ENCODE results near the gene NPFF. TPM values are rescaled to one million over a fixed set of nuclear protein-coding genes. Genes with fewer than 3 reads are reported as not detected.
"Not testable (repeated sequence)": the region's sequence is repeated elsewhere in the genome, so short reads cannot be mapped to it uniquely, and the experiment has no call there.

Gene NPFF
- total and polyA plus RNA-seq, 4 donors, result 5.1 to 14.4 TPM; not detected in 2

- WGBS, 2 donors, result 82 to 83% methylated on average over 4 of the region's 4 CpGs
- Histone ChIP-seq H3K36me3 (ENCODE audit: control insufficient read depth in 1 of 2, insufficient read depth in 2 of 2, low read length in 1 of 2) (peaks cover 5% of the 10 kb centered on the region in 2 donors), H3K9me3 (ENCODE audit: control insufficient read depth, low read length) (no peaks in the 10 kb centered on the region), H3K27me3 (ENCODE audit: control insufficient read depth in 1 of 2, insufficient read depth in 2 of 2, low read length in 1 of 2) (no peaks in the 10 kb centered on the region), H3K4me1 (ENCODE audit: control insufficient read depth in 1 of 2, insufficient read depth in 2 of 2, low read length in 2 of 2) (no peaks in the 10 kb centered on the region), H3K27ac (ENCODE audit: low read depth in 1 of 2, low read length in 2 of 2) (no peak overlapping the region), H3K4me3 (ENCODE audit: low read length in 2 of 2) (no peak overlapping the region)
- no peak for ATAC-seq (ENCODE audit: low FRiP score)
- DNase-seq, result no peak
- intact Hi-C loops (cut with DNase I), result no loop called here
Observed at GRCh38 chr12:53483979-53484377, 23.3 kb downstream of the NPFF start.

- H3K36me3 ChIP-seq (ENCODE audit: control insufficient read depth in 1 of 2, insufficient read depth in 2 of 2, low read length in 1 of 2), result peaks cover 5 to 6% of the 10 kb centered on the region in 2 donors
- intact Hi-C loops (cut with DNase I), result no loop called here
- no peaks in the 10 kb centered on the region for H3K27me3 ChIP-seq (ENCODE audit: control insufficient read depth in 1 of 2, insufficient read depth in 2 of 2, low read length in 1 of 2)
- H3K4me3 ChIP-seq (ENCODE audit: low read length in 2 of 2), result no peak overlapping the region
- no peaks in the 10 kb centered on the region for H3K9me3 ChIP-seq (ENCODE audit: control insufficient read depth, low read length)
- H3K4me1 ChIP-seq (ENCODE audit: control insufficient read depth in 1 of 2, insufficient read depth in 2 of 2, low read length in 2 of 2), result no peaks in the 10 kb centered on the region
- DNase-seq (no peak), ATAC-seq (ENCODE audit: low FRiP score) (no peak)
- no peak overlapping the region for H3K27ac ChIP-seq (ENCODE audit: low read depth in 1 of 2, low read length in 2 of 2)
- WGBS, 2 donors, result 67 to 69% methylated on average over 9 of the region's 9 CpGs
Observed at GRCh38 chr12:53483225-53483978, 23.9 kb downstream of the NPFF start.

DNA sequence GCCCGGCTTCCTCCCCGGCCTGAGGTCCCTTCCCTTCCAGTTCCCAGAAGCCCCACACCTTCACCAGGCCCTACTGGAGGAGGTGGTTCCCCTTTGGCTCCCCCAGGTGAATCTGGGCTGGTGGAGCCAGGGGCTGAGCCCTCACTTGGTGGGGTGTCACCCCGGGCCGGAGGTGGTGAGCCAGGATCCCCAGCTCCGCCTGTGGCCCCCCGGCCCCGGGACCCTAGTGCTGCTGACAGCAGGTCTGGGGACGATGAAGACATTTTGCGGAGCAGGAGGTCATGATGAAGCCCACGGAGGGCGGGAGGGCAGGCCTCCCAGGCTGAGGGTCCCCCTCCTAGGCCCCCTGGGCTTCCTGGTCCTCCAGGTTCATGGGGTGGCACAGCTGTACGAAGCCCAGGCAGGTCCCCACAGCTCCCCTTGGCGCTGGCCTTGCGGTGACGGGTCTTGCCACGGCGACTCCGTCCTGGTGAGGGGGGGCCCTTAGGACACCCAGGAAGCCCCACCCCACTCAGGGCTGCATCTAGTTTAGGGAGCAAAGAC lies 24.6 kb downstream of the NPFF start:
- DNase-seq (no peak), ATAC-seq (ENCODE audit: low FRiP score) (peak; percentile 9)
- Histone ChIP-seq H3K36me3 (ENCODE audit: control insufficient read depth in 1 of 2, insufficient read depth in 2 of 2, low read length in 1 of 2) (peaks cover 5 to 6% of the 10 kb centered on the region in 2 donors), H3K27ac (ENCODE audit: low read depth in 1 of 2, low read length in 2 of 2) (no peak overlapping the region), H3K4me1 (ENCODE audit: control insufficient read depth in 1 of 2, insufficient read depth in 2 of 2, low read length in 2 of 2) (no peaks in the 10 kb centered on the region), H3K27me3 (ENCODE audit: control insufficient read depth in 1 of 2, insufficient read depth in 2 of 2, low read length in 1 of 2) (no peaks in the 10 kb centered on the region), H3K4me3 (ENCODE audit: low read length in 2 of 2) (no peak overlapping the region), H3K9me3 (ENCODE audit: control insufficient read depth, low read length) (no peaks in the 10 kb centered on the region)
- intact Hi-C loops (cut with DNase I), result no loop called here
- 66 to 67% methylated on average over 18 of the region's 18 CpGs for WGBS, 2 donors

- Histone ChIP-seq H3K9me3 (ENCODE audit: control insufficient read depth, low read length) (no peaks in the 10 kb centered on the region), H3K4me1 (ENCODE audit: control insufficient read depth in 1 of 2, insufficient read depth in 2 of 2, low read length in 2 of 2) (no peaks in the 10 kb centered on the region), H3K27ac (ENCODE audit: low read depth in 1 of 2, low read length in 2 of 2) (peak overlapping the region in 1 of 2 donors; percentile 14), H3K4me3 (ENCODE audit: low read length in 2 of 2) (no peak overlapping the region), H3K36me3 (ENCODE audit: control insufficient read depth in 1 of 2, insufficient read depth in 2 of 2, low read length in 1 of 2) (peaks cover 5 to 6% of the 10 kb centered on the region in 2 donors), H3K27me3 (ENCODE audit: control insufficient read depth in 1 of 2, insufficient read depth in 2 of 2, low read length in 1 of 2) (no peaks in the 10 kb centered on the region)
- intact Hi-C loops (cut with DNase I), result no loop called here
- ATAC-seq (ENCODE audit: low FRiP score), result no peak
- no peak for DNase-seq
- 65 to 66% methylated on average over 9 of the region's 9 CpGs for WGBS, 2 donors
Observed at GRCh38 chr12:53481939-53482586, 25.2 kb downstream of the NPFF start.

DNA sequence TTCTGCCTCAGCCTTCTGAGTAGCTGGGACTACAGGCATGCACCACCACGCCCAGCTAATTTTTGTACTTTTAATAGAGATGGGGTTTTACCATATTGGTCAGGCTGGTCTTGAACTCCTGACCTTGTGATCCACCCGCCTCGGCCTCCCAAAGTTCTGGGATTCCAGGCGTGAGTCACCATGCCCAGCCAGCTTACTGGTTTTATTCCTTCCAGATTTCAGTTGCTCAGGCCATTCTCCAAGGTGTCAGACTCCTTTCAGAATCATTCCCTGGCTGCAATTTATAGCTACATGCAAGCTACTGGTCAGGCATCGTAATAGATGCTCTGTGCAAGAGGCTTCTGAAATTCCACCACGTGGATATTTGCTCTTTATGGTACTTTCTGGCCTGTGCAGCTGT lies 25.8 kb downstream of the NPFF start:
- H3K4me1 ChIP-seq (ENCODE audit: control insufficient read depth in 1 of 2, insufficient read depth in 2 of 2, low read length in 2 of 2); H3K4me3 ChIP-seq (ENCODE audit: low read length in 2 of 2); H3K27ac ChIP-seq (ENCODE audit: low read depth in 1 of 2, low read length in 2 of 2); DNase-seq; intact Hi-C loops (cut with DNase I); H3K27me3 ChIP-seq (ENCODE audit: control insufficient read depth in 1 of 2, insufficient read depth in 2 of 2, low read length in 1 of 2); H3K36me3 ChIP-seq (ENCODE audit: control insufficient read depth in 1 of 2, insufficient read depth in 2 of 2, low read length in 1 of 2); ATAC-seq (ENCODE audit: low FRiP score); H3K9me3 ChIP-seq (ENCODE audit: control insufficient read depth, low read length): not testable (repeated sequence)
- 46 to 51% methylated on average over 6 of the region's 6 CpGs for WGBS, 2 donors

GRCh38 chr12:53480491-53481442 lies 26.5 kb downstream of the NPFF start:
- Histone ChIP-seq H3K4me3 (ENCODE audit: low read length in 2 of 2) (no peak overlapping the region), H3K4me1 (ENCODE audit: control insufficient read depth in 1 of 2, insufficient read depth in 2 of 2, low read length in 2 of 2) (no peaks in the 10 kb centered on the region), H3K36me3 (ENCODE audit: control insufficient read depth in 1 of 2, insufficient read depth in 2 of 2, low read length in 1 of 2) (peaks cover 6 to 7% of the 10 kb centered on the region in 2 donors), H3K27ac (ENCODE audit: low read depth in 1 of 2, low read length in 2 of 2) (peak overlapping the region in 1 of 2 donors; percentile 10), H3K9me3 (ENCODE audit: control insufficient read depth, low read length) (no peaks in the 10 kb centered on the region), H3K27me3 (ENCODE audit: control insufficient read depth in 1 of 2, insufficient read depth in 2 of 2, low read length in 1 of 2) (no peaks in the 10 kb centered on the region)
- WGBS, 2 donors, result 62 to 66% methylated on average over 12 of the region's 12 CpGs
- no peak for DNase-seq
- intact Hi-C loops (cut with DNase I), result no loop called here
- ATAC-seq (ENCODE audit: low FRiP score), result no peak

DNA sequence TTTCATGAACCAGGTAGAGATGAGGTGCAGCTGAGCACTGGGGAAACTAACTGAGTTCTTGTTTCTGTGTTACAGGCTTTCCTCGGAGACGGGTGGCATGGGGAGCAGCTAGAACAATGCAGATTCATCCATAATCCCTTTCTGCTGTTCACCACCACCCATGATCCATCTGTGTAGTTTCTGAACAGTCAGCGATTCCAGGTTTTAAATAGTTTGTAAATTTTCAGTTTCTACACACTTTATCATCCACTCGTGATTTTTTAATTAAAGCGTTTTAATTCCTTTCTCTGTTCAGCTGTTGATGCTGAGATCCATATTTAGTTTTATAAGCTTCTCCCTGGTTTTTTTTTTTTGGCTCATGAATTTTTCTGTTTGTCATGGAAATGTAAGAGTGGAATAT lies 28.0 kb downstream of the NPFF start:
- H3K4me3 ChIP-seq (ENCODE audit: low read length in 2 of 2), result no peak overlapping the region
- intact Hi-C loops (cut with DNase I), result no loop called here
- no peak overlapping the region for H3K27ac ChIP-seq (ENCODE audit: low read depth in 1 of 2, low read length in 2 of 2)
- no peaks in the 10 kb centered on the region for H3K4me1 ChIP-seq (ENCODE audit: control insufficient read depth in 1 of 2, insufficient read depth in 2 of 2, low read length in 2 of 2)
- no peaks in the 10 kb centered on the region for H3K27me3 ChIP-seq (ENCODE audit: control insufficient read depth in 1 of 2, insufficient read depth in 2 of 2, low read length in 1 of 2)
- ATAC-seq (ENCODE audit: low FRiP score) (no peak), DNase-seq (no peak)
- no peaks in the 10 kb centered on the region for H3K9me3 ChIP-seq (ENCODE audit: control insufficient read depth, low read length)
- H3K36me3 ChIP-seq (ENCODE audit: control insufficient read depth in 1 of 2, insufficient read depth in 2 of 2, low read length in 1 of 2), result peaks cover 7 to 8% of the 10 kb centered on the region in 2 donors
- 59 to 70% methylated on average over 5 of the region's 5 CpGs for WGBS, 2 donors

DNA sequence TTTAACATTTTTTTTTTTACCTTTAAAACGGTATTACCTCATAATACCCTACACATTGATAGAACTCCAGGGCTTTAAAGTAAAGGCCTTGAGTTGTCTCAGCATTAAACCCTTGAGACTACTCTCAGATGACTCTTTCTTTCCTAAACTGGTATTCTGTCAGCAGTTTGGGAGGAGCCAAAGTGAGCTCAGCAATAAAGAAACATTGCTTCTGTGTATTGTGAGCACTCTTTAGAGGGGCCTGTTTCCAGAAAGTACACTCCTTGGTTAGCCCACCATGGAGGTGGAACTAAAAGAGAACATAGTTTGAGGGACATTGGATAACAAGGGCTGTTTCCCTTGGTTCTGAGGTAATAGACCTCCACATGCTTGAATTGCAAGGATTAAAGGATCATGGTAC lies 28.4 kb downstream of the NPFF start:
- no peak for DNase-seq
- H3K9me3 ChIP-seq (ENCODE audit: control insufficient read depth, low read length), result no peaks in the 10 kb centered on the region
- intact Hi-C loops (cut with DNase I), result no loop called here
- no peak overlapping the region for H3K4me3 ChIP-seq (ENCODE audit: low read length in 2 of 2)
- 32 to 39% methylated on average over 1 of the region's 1 CpG for WGBS, 2 donors
- no peaks in the 10 kb centered on the region for H3K4me1 ChIP-seq (ENCODE audit: control insufficient read depth in 1 of 2, insufficient read depth in 2 of 2, low read length in 2 of 2)
- H3K27me3 ChIP-seq (ENCODE audit: control insufficient read depth in 1 of 2, insufficient read depth in 2 of 2, low read length in 1 of 2), result no peaks in the 10 kb centered on the region
- H3K27ac ChIP-seq (ENCODE audit: low read depth in 1 of 2, low read length in 2 of 2), result peak overlapping the region in 1 of 2 donors; percentile 6
- peaks cover 7 to 8% of the 10 kb centered on the region in 2 donors for H3K36me3 ChIP-seq (ENCODE audit: control insufficient read depth in 1 of 2, insufficient read depth in 2 of 2, low read length in 1 of 2)
- ATAC-seq (ENCODE audit: low FRiP score), result no peak
